A549 (cell line): ENCODE data around the gene CLASP1. TPM values are rescaled to one million over a fixed set of nuclear protein-coding genes. Genes with fewer than 3 reads are reported as not detected.
A peak's percentile ranks its signal among the peaks of the same experiment; 100 is the strongest.

Experiments
- ATAC-seq, 2 experiments: fragments of 200-7000 bp in 1 of 2; fragments of >200 bp in 1 of 2; cut with Nextera tagmentation in 1 of 2; cut with Tn5 transposase in 1 of 2; 3 replicates each; pipeline versions ENCODE4 v1.8.0 to v1.9.1; 2018 to 2020; ENCODE audit warnings: mild to moderate bottlenecking in 1 of 2, moderate library complexity in 1 of 2
- CTCF ChIA-PET: fragments of 300-600 bp; sonication (Branson Sonifier 250); formaldehyde crosslinking; extraction: SDS; loops from one replicate; lab custom pipeline; 2021; ENCODE audit warnings: antibody characterized with exemption, inconsistent platforms; lab: Yijun Ruan, JAX
- POLR2A ChIA-PET: fragments of 350-600 bp; formaldehyde crosslinking; extraction: SDS; loops from one replicate; lab custom pipeline; 2021; ENCODE audit warnings: antibody characterized with exemption, inconsistent platforms; lab: Yijun Ruan, JAX
- DNase-seq, 2 experiments: peaks; one replicate each; pipeline versions ENCODE4 v3.0.0 to v3.0.0-alpha.2; 2011 to 2016; ENCODE audit warnings: low read depth in 1 of 2, low spot score in 1 of 2
- FAIRE-seq: peaks from 2 replicates; lab custom pipeline; 2011; peaks lifted over from hg19 to GRCh38; lab: Jason Lieb, UNC
- H3K27ac ChIP-seq, 2 experiments: fragments of >200 bp; sonication (Bioruptor Twin); formaldehyde crosslinking; 3 replicates each; pipeline ENCODE4 v1.5.1; 2016 to 2017
- H3K4me1 ChIP-seq: fragments of >200 bp; sonication (Bioruptor Twin); formaldehyde crosslinking; 3 replicates; pipeline ENCODE4 v1.6.1; 2016
- H3K4me2 ChIP-seq: fragments of >200 bp; sonication (Bioruptor Twin); formaldehyde crosslinking; 3 replicates; pipeline ENCODE4 v1.6.1; 2016
- H3K4me3 ChIP-seq: fragments of >200 bp; sonication (Bioruptor Twin); formaldehyde crosslinking; 3 replicates; pipeline ENCODE4 v1.5.1; 2016
- H3K9me3 ChIP-seq: fragments of >200 bp; sonication (Bioruptor Twin); formaldehyde crosslinking; 3 replicates; pipeline ENCODE4 v1.6.1; 2016
- BHLHE40 ChIP-seq: IDR thresholded peaks from 2 replicates; pipeline ENCODE4 v1.6.1; 2012; ENCODE audit warnings: low read depth, low read length, inconsistent platforms
- EHMT2 ChIP-seq: fragments of 200-600 bp; sonication (generic); IDR thresholded peaks from 2 replicates; pipeline ENCODE4 v1.6.1; 2016; ENCODE audit warnings: antibody characterized with exemption, low read depth, mild to moderate bottlenecking, moderate library complexity
- ELK1 ChIP-seq: fragments of 150-350 bp; IDR thresholded peaks from 2 replicates; pipeline ENCODE4 v1.6.1; 2014; ENCODE audit warnings: low read depth, mild to moderate bottlenecking, low read length
- EP300 ChIP-seq, 2 experiments: fragments of >200 bp; sonication (Bioruptor Twin); formaldehyde crosslinking; IDR thresholded peaks; 2 replicates in 1 of 2; 3 replicates in 1 of 2; pipeline ENCODE4 v1.6.1; 2016 to 2017
- ESRRA ChIP-seq: fragments of 150-350 bp; IDR thresholded peaks from 2 replicates; pipeline ENCODE4 v1.6.1; 2014; ENCODE audit warnings: mild to moderate bottlenecking, low read length, borderline replicate concordance
- FOSL2 ChIP-seq, 2 experiments: fragments of 450-650 bp in 1 of 2; fragments of >200 bp in 1 of 2; sonication (Bioruptor Twin) in 1 of 2; formaldehyde crosslinking; IDR thresholded peaks; 2 replicates each; pipeline versions ENCODE4 v1.5.0 to v1.6.1; 2016 to 2020; ENCODE audit warnings: mild to moderate bottlenecking in 1 of 2, moderate library complexity in 1 of 2
- HES2 ChIP-seq: fragments of >200 bp; sonication (Bioruptor Twin); formaldehyde crosslinking; IDR thresholded peaks from 2 replicates; pipeline ENCODE4 v1.6.1; 2016
- HOXB13 ChIP-seq: fragments of 250-450 bp; sonication (Bioruptor Pico); IDR thresholded peaks from 2 replicates; pipeline ENCODE4 v1.5.0; 2020; ENCODE audit warnings: low read depth, mild to moderate bottlenecking, moderate library complexity
- JUNB ChIP-seq: fragments of >200 bp; sonication (Bioruptor Twin); formaldehyde crosslinking; IDR thresholded peaks from 2 replicates; pipeline ENCODE4 v1.6.1; 2016
- MAFK ChIP-seq: fragments of 450-650 bp; IDR thresholded peaks from 2 replicates; pipeline ENCODE4 v1.6.1; 2014; ENCODE audit not compliant: partially characterized antibody
- NFE2L2 ChIP-seq: fragments of 150-350 bp; conservative IDR thresholded peaks from 2 replicates; pipeline ENCODE4 v1.6.1; 2014; ENCODE audit warnings: low read length
- NPAS2 ChIP-seq: fragments of 250-450 bp; sonication (Bioruptor Pico); IDR thresholded peaks from 2 replicates; pipeline ENCODE4 v1.8.0; 2022; ENCODE audit warnings: mild to moderate bottlenecking, moderate library complexity, borderline replicate concordance
- NR3C1 ChIP-seq: fragments of >200 bp; sonication (Bioruptor Twin); formaldehyde crosslinking; IDR thresholded peaks from 3 replicates; pipeline ENCODE4 v1.6.1; 2017
- RAD21 ChIP-seq, 2 experiments: fragments of >200 bp in 1 of 2; sonication (Bioruptor Twin) in 1 of 2; formaldehyde crosslinking in 1 of 2; IDR thresholded peaks in 1 of 2; conservative IDR thresholded peaks in 1 of 2; 2 replicates in 1 of 2; 3 replicates in 1 of 2; pipeline ENCODE4 v1.6.1; 2012 to 2018; ENCODE audit warnings: inconsistent platforms in 1 of 2
- REST ChIP-seq: fragments of 200-600 bp; sonication (generic); IDR thresholded peaks from 2 replicates; pipeline ENCODE4 v1.6.1; 2016; ENCODE audit warnings: antibody characterized with exemption, mild to moderate bottlenecking, moderate library complexity
- ZFP36 ChIP-seq: fragments of 450-650 bp; IDR thresholded peaks from 2 replicates; pipeline ENCODE4 v1.6.1; 2014; ENCODE audit warnings: borderline replicate concordance; ENCODE audit not compliant: partially characterized antibody
- WGBS: methylation state at CpG from one replicate; pipeline ENCODE4 v1.1.6; 2017; ENCODE audit errors: missing lambda C conversion rate; 5-methylcytosine and 5-hydroxymethylcytosine counted together
- polyA plus RNA-seq, 4 experiments: library from polyadenylated mRNA; depleted of rRNA in 3 of 4; stranded (reverse); fragments of >200 nt; fragmentation: RNase III in 1 of 4; extraction: RNeasy Plus Mini Kit Qiagen cat#74134 plus additional on column Dnase treatment in 1 of 4; gene quantifications; 2 replicates in 3 of 4; 3 replicates in 1 of 4; pipeline ENCODE4 v1.2.3, GENCODE V29; 2011 to 2017
- TF ChIP-seq, protein P1 (sequence below): fragments of >200 bp; sonication (Bioruptor Twin); formaldehyde crosslinking; IDR thresholded peaks from 3 replicates; pipeline ENCODE4 v1.5.1; 2016

CLASP1 gene
- polyA plus RNA-seq, 2 of the 4 experiments (the other 2 are of a cell fraction) = 11.7 to 15.8 TPM

- CTCF ChIA-PET = interaction anchor here (0.6 kb wide), 1 partner anchor 85 kb away, joined by 3 read pairs; no protein-coding TSS in a partner anchor
- peak; percentile 31 to 61 for DNase-seq
- peak overlapping the region; percentile 69 to 78 for H3K27ac ChIP-seq
- WGBS = 26% methylated on average over 6 of the region's 6 CpGs
- H3K4me3 ChIP-seq = no peak overlapping the region
- FAIRE-seq = no peak
- H3K4me1 ChIP-seq = peaks cover 36% of the 10 kb centered on the region
- peak overlapping the region; percentile 60 for H3K4me2 ChIP-seq
- POLR2A ChIA-PET = interaction anchor here (1.5 to 1.9 kb wide), 2 partner anchors 15 to 104 kb away, joined by 9 to 15 read pairs; partner anchors contain the start of genes CLASP1 and RNU4ATAC
- peak; percentile 86 to 92 for ATAC-seq
- TF ChIP-seq BHLHE40 (no peak), NPAS2 (CRISPR knock-in tag) (no peak), FOSL2 (IDR thresholded peaks at IDR 0.05) (no peak), FOSL2 (CRISPR knock-in tag; IDR thresholded peaks at IDR 0.05) (peak; percentile 34; the same call in 1 of the 2 replicates), MAFK (peak; percentile 72)
- 0 out of 3 replicates have a peak, but pooled peaks cover 3% of the 10 kb centered on the region for H3K9me3 ChIP-seq
Measured at GRCh38 chr2:121634354-121635307, 14.6 kb downstream of the CLASP1 start.

DNA sequence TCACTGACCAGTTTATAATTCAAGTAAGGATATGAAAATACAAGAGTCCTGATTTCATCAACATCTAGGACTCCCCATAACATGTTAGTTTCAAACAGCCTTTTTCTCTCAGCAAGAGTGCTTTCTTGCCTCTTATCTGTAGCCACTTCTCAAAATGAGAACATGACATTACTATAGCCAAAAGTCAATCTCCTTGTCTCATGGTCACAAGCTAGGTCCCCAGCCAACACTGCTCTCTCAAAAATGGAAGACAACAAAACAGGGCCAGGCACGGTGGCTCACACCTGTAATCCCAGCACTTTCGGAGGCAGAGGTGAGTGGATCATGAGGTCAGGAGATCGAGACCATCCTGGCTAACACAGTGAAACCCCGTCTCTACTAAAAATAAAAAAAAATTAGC, 15.8 kb downstream of the CLASP1 start:
- 92% methylated on average over 4 of the region's 4 CpGs for WGBS
- ChIA-PET CTCF (interaction anchor here (0.7 kb wide), 1 partner anchor 13 kb away, joined by 4 read pairs; no protein-coding TSS in a partner anchor), POLR2A (interaction anchor here (1.9 kb wide), 1 partner anchor 16 kb away, joined by 15 read pairs; the partner anchor contains the start of gene CLASP1)
- no peak for TF ChIP-seq HES2
- no peak for TF ChIP-seq EHMT2
- TF ChIP-seq HOXB13 (CRISPR knock-in tag) = no peak
- TF ChIP-seq ELK1 = no peak
- TF ChIP-seq NFE2L2 = no peak
- TF ChIP-seq JUNB = no peak
- TF ChIP-seq REST = no peak
- TF ChIP-seq NR3C1 = no peak
- no peak for TF ChIP-seq EP300 (IDR thresholded peaks at IDR 0.05)
- TF ChIP-seq RAD21 (conservative IDR thresholded peaks at IDR 0.05 in 1 of 2, IDR thresholded peaks at IDR 0.05 in 1 of 2) = no peak
- no peak for TF ChIP-seq ZFP36
- TF ChIP-seq, protein P1, sequence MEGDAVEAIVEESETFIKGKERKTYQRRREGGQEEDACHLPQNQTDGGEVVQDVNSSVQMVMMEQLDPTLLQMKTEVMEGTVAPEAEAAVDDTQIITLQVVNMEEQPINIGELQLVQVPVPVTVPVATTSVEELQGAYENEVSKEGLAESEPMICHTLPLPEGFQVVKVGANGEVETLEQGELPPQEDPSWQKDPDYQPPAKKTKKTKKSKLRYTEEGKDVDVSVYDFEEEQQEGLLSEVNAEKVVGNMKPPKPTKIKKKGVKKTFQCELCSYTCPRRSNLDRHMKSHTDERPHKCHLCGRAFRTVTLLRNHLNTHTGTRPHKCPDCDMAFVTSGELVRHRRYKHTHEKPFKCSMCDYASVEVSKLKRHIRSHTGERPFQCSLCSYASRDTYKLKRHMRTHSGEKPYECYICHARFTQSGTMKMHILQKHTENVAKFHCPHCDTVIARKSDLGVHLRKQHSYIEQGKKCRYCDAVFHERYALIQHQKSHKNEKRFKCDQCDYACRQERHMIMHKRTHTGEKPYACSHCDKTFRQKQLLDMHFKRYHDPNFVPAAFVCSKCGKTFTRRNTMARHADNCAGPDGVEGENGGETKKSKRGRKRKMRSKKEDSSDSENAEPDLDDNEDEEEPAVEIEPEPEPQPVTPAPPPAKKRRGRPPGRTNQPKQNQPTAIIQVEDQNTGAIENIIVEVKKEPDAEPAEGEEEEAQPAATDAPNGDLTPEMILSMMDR = no peak
- no peak for TF ChIP-seq ESRRA
- no peak for FAIRE-seq
- 0 out of 3 replicates have a peak, but pooled peaks cover under 1% of the 10 kb centered on the region for H3K9me3 ChIP-seq
- no peak overlapping the region for H3K4me2 ChIP-seq
- no peak for DNase-seq
- ATAC-seq = no peak
- peak overlapping the region; percentile 69 to 78; a peak in 4 of 6 replicates for H3K27ac ChIP-seq
- peaks cover 36% of the 10 kb centered on the region for H3K4me1 ChIP-seq
- no peak overlapping the region for H3K4me3 ChIP-seq
